ENCODE data around the gene PAFAH1B2.
"Not testable (repeated sequence)": the region's sequence is repeated elsewhere in the genome, so short reads cannot be mapped to it uniquely, and the experiment has no call there.

PAFAH1B2 gene

GRCh38 chr11:117128289-117128688, 15.8 kb upstream of the PAFAH1B2 start:
- no peak for DNase-seq

GRCh38 chr11:117130396-117130795, 13.7 kb upstream of the PAFAH1B2 start:
- not testable (repeated sequence) for DNase-seq

GRCh38 chr11:117130879-117131278, 13.2 kb upstream of the PAFAH1B2 start:
- DNase-seq: no peak

- DNase-seq: no peak
These were observed 9.7 kb upstream of the PAFAH1B2 start for GRCh38 chr11:117134431-117134830.

GRCh38 chr11:117134979-117135378, 9.1 kb upstream of the PAFAH1B2 start:
- not testable (repeated sequence) for DNase-seq

- not testable (repeated sequence) for DNase-seq
These were observed 6.6 kb upstream of the PAFAH1B2 start for GRCh38 chr11:117137223-117138086.

GRCh38 chr11:117143390-117143789, 697 bp upstream of the PAFAH1B2 start:
- no peak for DNase-seq

GRCh38 chr11:117144477-117145392, 648 bp downstream of the PAFAH1B2 start:
- DNase-seq: peak; percentile 73

- DNase-seq: no peak
These were observed 1.3 kb downstream of the PAFAH1B2 start for GRCh38 chr11:117145393-117145761.

GRCh38 chr11:117146521-117146920, 2.4 kb downstream of the PAFAH1B2 start:
- no peak for DNase-seq

GRCh38 chr11:117152066-117152465, 8.0 kb downstream of the PAFAH1B2 start:
- no peak for DNase-seq

GRCh38 chr11:117154468-117154867, 10.4 kb downstream of the PAFAH1B2 start:
- DNase-seq: no peak

GRCh38 chr11:117157507-117157906, 13.4 kb downstream of the PAFAH1B2 start:
- DNase-seq: no peak

GRCh38 chr11:117159892-117160291, 15.8 kb downstream of the PAFAH1B2 start:
- no peak for DNase-seq

- no peak for DNase-seq
These were observed 16.7 kb downstream of the PAFAH1B2 start for GRCh38 chr11:117160826-117161225.

GRCh38 chr11:117166491-117166890, 22.4 kb downstream of the PAFAH1B2 start:
- no peak for DNase-seq

GRCh38 chr11:117169736-117170135, 25.6 kb downstream of the PAFAH1B2 start:
- no peak for DNase-seq

GRCh38 chr11:117170210-117170609, 26.1 kb downstream of the PAFAH1B2 start:
- no peak for DNase-seq

GRCh38 chr11:117171007-117171403, 26.9 kb downstream of the PAFAH1B2 start:
- DNase-seq: no peak

- DNase-seq: no peak
These were observed 27.4 kb downstream of the PAFAH1B2 start for GRCh38 chr11:117171404-117172061.

- DNase-seq: no peak
These were observed 28.8 kb downstream of the PAFAH1B2 start for GRCh38 chr11:117172724-117173421.

- DNase-seq: no peak
These were observed 31.0 kb downstream of the PAFAH1B2 start for GRCh38 chr11:117175104-117175503.

GRCh38 chr11:117175781-117176180, 31.7 kb downstream of the PAFAH1B2 start:
- DNase-seq: no peak

All from amniotic stem cell (primary cell).